GM12878 (cell line): ENCODE measurements around the gene ORAI3. TPM values are rescaled to one million over a fixed set of nuclear protein-coding genes. Genes with fewer than 3 reads are reported as not detected.

Experiments
- EGR1 ChIP-seq, 2 experiments: IDR thresholded peaks; 1 replicate in 1 of 2; 2 replicates in 1 of 2; pipeline ENCODE4 v1.6.1; 2011 to 2012; ENCODE audit warnings: low read depth in 2 of 2, low read length in 2 of 2, borderline replicate concordance in 1 of 2, mild to moderate bottlenecking in 1 of 2, moderate library complexity in 1 of 2
- ETV6 ChIP-seq, 2 experiments: fragments of 450-650 bp in 1 of 2; IDR thresholded peaks in 1 of 2; conservative IDR thresholded peaks in 1 of 2; 2 replicates each; pipeline ENCODE4 v1.6.1; 2014; ENCODE audit warnings: antibody characterized with exemption in 1 of 2, borderline replicate concordance in 1 of 2, low read depth in 1 of 2, mild to moderate bottlenecking in 1 of 2, moderate library complexity in 1 of 2
- HDAC2 ChIP-seq: fragments of 200-600 bp; sonication (generic); IDR thresholded peaks from 2 replicates; pipeline ENCODE4 v1.6.1; 2017
- MEF2B ChIP-seq: fragments of 450-650 bp; IDR thresholded peaks from 2 replicates; pipeline ENCODE4 v1.6.1; 2018; ENCODE audit warnings: mild to moderate bottlenecking, moderate library complexity; ENCODE audit not compliant: partially characterized antibody, poor library complexity, severe bottlenecking
- MTA3 ChIP-seq: IDR thresholded peaks from 2 replicates; pipeline ENCODE4 v1.6.1; 2012; ENCODE audit warnings: low read length, inconsistent platforms, borderline replicate concordance
- PML ChIP-seq: IDR thresholded peaks from 2 replicates; pipeline ENCODE4 v1.6.1; 2012; ENCODE audit warnings: low read length, inconsistent platforms
- POLR2AphosphoS2 ChIP-seq: IDR thresholded peaks from 2 replicates; pipeline ENCODE4 v1.6.1; 2011; ENCODE audit warnings: low read depth, mild to moderate bottlenecking, low read length, improper control_type of control experiment, moderate library complexity
- RUNX3 ChIP-seq: IDR thresholded peaks from 2 replicates; pipeline ENCODE4 v1.6.1; 2012; ENCODE audit warnings: low read length, inconsistent platforms
- SMAD1 ChIP-seq: fragments of 450-650 bp; IDR thresholded peaks from 2 replicates; pipeline ENCODE4 v1.6.1; 2018; ENCODE audit warnings: mild to moderate bottlenecking, low read depth; ENCODE audit not compliant: partially characterized antibody
- TBL1XR1 ChIP-seq: IDR thresholded peaks from 2 replicates; pipeline ENCODE4 v1.6.1; 2012; ENCODE audit warnings: low read depth, low read length, improper control_type of control experiment
- ZBTB40 ChIP-seq: fragments of 450-650 bp; IDR thresholded peaks from 2 replicates; pipeline ENCODE4 v1.6.1; 2016; ENCODE audit warnings: mild to moderate bottlenecking, moderate library complexity, borderline replicate concordance
- polyA plus RNA-seq, 11 experiments: library from polyadenylated mRNA; depleted of rRNA in 4 of 11; unstranded in 6 of 11; stranded (reverse) in 5 of 11; fragments of >200 nt; fragmentation: Nextera tagmentation in 4 of 11; fragmentation: Illumina TruSeq in 1 of 11; extraction: Ambion mirVana in 4 of 11; extraction: Trizol in 1 of 11; gene quantifications; 1 replicate in 1 of 11; 2 replicates in 10 of 11; pipeline versions ENCODE4 v1.2.1 to v1.2.3, GENCODE V29; 2011 to 2016; ENCODE audit warnings: inconsistent platforms in 2 of 11, missing spikeins in 2 of 11, low read depth in 1 of 11
- total RNA-seq, 4 experiments: library from RNA; depleted of rRNA in 3 of 4; stranded (reverse); fragments of >200 nt in 3 of 4; fragmentation: Illumina TruSeq in 1 of 4; extraction: Trizol in 1 of 4; gene quantifications; 2 replicates each; pipeline versions ENCODE4 v1.2.1 to v1.2.3, GENCODE V29; 2013 to 2021
- TF ChIP-seq, protein P1 (sequence below): IDR thresholded peaks from 2 replicates; pipeline ENCODE4 v1.6.1; 2011; ENCODE audit warnings: borderline replicate concordance, low read depth, mild to moderate bottlenecking, moderate library complexity, mixed read lengths, low read length; ENCODE audit not compliant: insufficient read depth; ENCODE audit errors: extremely low read length
- TF ChIP-seq, protein P2 (sequence below): fragments of 450-650 bp; conservative IDR thresholded peaks from 2 replicates; pipeline ENCODE4 v1.6.1; 2017; ENCODE audit warnings: mild to moderate bottlenecking, moderate library complexity
- TF ChIP-seq, protein P3 (sequence below): fragments of 150-350 bp; IDR thresholded peaks from 2 replicates; pipeline ENCODE4 v1.6.1; 2016; ENCODE audit warnings: low read depth, low read length
- TF ChIP-seq, protein P4 (sequence below): IDR thresholded peaks from 2 replicates; pipeline ENCODE4 v1.6.1; 2011; ENCODE audit warnings: low read depth, low read length, improper control_type of control experiment, borderline replicate concordance

ORAI3 gene
- total and polyA plus RNA-seq, 10 of the 15 experiments (the other 5 are each of a cell fraction or from before 2014, with no cell fraction given), result 3.4 to 21.9 (median 16.2) TPM

- TF ChIP-seq ZBTB40 (peak; percentile 42; the same call in 1 of the 2 replicates), HDAC2 (no peak), EGR1 (IDR thresholded peaks at IDR 0.05; ENCODE audit: borderline replicate concordance in 1 of 2, low read depth in 2 of 2, low read length in 2 of 2) (0 out of 3 replicates have a peak, but pooled peaks of 1 of the 2 experiments have one; percentile 19), TBL1XR1 (no peak), MEF2B (peak; percentile 46), RUNX3 (peak; percentile 64), SMAD1 (peak; percentile 51), POLR2AphosphoS2 (peak; percentile 77; the same call in 1 of the 2 replicates), PML (no peak), MTA3 (no peak), ETV6 (conservative IDR thresholded peaks at IDR 0.05 in 1 of 2, IDR thresholded peaks at IDR 0.05 in 1 of 2; ENCODE audit: borderline replicate concordance in 1 of 2, low read depth in 1 of 2) (no peak)
- TF ChIP-seq, protein P1, sequence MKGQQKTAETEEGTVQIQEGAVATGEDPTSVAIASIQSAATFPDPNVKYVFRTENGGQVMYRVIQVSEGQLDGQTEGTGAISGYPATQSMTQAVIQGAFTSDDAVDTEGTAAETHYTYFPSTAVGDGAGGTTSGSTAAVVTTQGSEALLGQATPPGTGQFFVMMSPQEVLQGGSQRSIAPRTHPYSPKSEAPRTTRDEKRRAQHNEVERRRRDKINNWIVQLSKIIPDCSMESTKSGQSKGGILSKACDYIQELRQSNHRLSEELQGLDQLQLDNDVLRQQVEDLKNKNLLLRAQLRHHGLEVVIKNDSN, result no peak
- TF ChIP-seq, protein P2, sequence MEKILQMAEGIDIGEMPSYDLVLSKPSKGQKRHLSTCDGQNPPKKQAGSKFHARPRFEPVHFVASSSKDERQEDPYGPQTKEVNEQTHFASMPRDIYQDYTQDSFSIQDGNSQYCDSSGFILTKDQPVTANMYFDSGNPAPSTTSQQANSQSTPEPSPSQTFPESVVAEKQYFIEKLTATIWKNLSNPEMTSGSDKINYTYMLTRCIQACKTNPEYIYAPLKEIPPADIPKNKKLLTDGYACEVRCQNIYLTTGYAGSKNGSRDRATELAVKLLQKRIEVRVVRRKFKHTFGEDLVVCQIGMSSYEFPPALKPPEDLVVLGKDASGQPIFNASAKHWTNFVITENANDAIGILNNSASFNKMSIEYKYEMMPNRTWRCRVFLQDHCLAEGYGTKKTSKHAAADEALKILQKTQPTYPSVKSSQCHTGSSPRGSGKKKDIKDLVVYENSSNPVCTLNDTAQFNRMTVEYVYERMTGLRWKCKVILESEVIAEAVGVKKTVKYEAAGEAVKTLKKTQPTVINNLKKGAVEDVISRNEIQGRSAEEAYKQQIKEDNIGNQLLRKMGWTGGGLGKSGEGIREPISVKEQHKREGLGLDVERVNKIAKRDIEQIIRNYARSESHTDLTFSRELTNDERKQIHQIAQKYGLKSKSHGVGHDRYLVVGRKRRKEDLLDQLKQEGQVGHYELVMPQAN, result 0 out of 2 replicates have a peak, but pooled peaks have one; percentile 51
- TF ChIP-seq, protein P3, sequence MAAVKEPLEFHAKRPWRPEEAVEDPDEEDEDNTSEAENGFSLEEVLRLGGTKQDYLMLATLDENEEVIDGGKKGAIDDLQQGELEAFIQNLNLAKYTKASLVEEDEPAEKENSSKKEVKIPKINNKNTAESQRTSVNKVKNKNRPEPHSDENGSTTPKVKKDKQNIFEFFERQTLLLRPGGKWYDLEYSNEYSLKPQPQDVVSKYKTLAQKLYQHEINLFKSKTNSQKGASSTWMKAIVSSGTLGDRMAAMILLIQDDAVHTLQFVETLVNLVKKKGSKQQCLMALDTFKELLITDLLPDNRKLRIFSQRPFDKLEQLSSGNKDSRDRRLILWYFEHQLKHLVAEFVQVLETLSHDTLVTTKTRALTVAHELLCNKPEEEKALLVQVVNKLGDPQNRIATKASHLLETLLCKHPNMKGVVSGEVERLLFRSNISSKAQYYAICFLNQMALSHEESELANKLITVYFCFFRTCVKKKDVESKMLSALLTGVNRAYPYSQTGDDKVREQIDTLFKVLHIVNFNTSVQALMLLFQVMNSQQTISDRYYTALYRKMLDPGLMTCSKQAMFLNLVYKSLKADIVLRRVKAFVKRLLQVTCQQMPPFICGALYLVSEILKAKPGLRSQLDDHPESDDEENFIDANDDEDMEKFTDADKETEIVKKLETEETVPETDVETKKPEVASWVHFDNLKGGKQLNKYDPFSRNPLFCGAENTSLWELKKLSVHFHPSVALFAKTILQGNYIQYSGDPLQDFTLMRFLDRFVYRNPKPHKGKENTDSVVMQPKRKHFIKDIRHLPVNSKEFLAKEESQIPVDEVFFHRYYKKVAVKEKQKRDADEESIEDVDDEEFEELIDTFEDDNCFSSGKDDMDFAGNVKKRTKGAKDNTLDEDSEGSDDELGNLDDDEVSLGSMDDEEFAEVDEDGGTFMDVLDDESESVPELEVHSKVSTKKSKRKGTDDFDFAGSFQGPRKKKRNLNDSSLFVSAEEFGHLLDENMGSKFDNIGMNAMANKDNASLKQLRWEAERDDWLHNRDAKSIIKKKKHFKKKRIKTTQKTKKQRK, result no peak
- TF ChIP-seq, protein P4, sequence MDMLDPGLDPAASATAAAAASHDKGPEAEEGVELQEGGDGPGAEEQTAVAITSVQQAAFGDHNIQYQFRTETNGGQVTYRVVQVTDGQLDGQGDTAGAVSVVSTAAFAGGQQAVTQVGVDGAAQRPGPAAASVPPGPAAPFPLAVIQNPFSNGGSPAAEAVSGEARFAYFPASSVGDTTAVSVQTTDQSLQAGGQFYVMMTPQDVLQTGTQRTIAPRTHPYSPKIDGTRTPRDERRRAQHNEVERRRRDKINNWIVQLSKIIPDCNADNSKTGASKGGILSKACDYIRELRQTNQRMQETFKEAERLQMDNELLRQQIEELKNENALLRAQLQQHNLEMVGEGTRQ, result no peak; the same call in 1 of the 2 replicates
Measured at GRCh38 chr16:30949650-30950515, 1.0 kb downstream of the ORAI3 start (continued).
